ENCODE data around the gene ZNF275. TPM values are rescaled to one million over a fixed set of nuclear protein-coding genes. Genes with fewer than 3 reads are reported as not detected.

ZNF275 gene
- total and polyA plus RNA-seq, 2 donors from 2014 or later: 4.3 to 11.2 TPM

GRCh38 chrX:153400146-153401132 is 66.5 kb downstream of the ZNF275 start:
- intact Hi-C loops (cut with DNase I): no loop called here
- FAIRE-seq: no peak
- Histone ChIP-seq H3K9ac (ENCODE audit: low read length in 3 of 3) (no peak overlapping the region), H3K9me3 (ENCODE audit: control insufficient read depth in 2 of 3, insufficient read depth in 1 of 3, low read length in 3 of 3) (no peaks in the 10 kb centered on the region), H3K27me3 (ENCODE audit: control insufficient read depth, insufficient read depth, low read length) (no peaks in the 10 kb centered on the region), H3K4me1 (ENCODE audit: control insufficient read depth in 2 of 3, insufficient read depth in 2 of 3, low read depth in 1 of 3, low read length in 3 of 3) (no peaks in the 10 kb centered on the region), H3K4me3 (ENCODE audit: low read length in 3 of 3) (no peak overlapping the region), H3K27ac (ENCODE audit: low read depth in 2 of 2, low read length in 2 of 2) (no peak overlapping the region), H3K36me3 (ENCODE audit: control insufficient read depth in 2 of 3, insufficient read depth in 3 of 3, low read length in 3 of 3) (no peaks in the 10 kb centered on the region)
- DNase-seq: peak in 1 of 5 donors; percentile 78
- TF ChIP-seq CTCF (IDR thresholded peaks at IDR 0.05; ENCODE audit: borderline replicate concordance, extremely low read depth, insufficient read depth): peak; percentile 44

GRCh38 chrX:153401133-153401764 is 67.3 kb downstream of the ZNF275 start, which contains the start of gene PNMA6E:
Gene PNMA6E (minus strand): TSS chrX:153401350. CDS start chrX:153398849, 2,501 bp downstream.
- intact Hi-C loops (cut with DNase I): no loop called here
- no peak for DNase-seq
- FAIRE-seq: no peak

More at GRCh38 chrX:153401133-153401764, 67.3 kb downstream of the ZNF275 start, which contains the start of gene PNMA6E:
- no peaks in the 10 kb centered on the region for H3K9me3 ChIP-seq (ENCODE audit: control insufficient read depth in 2 of 3, insufficient read depth in 1 of 3, low read length in 3 of 3)
- H3K9ac ChIP-seq (ENCODE audit: low read length in 3 of 3): no peak within 1 kb of the TSS
- no peaks in the 10 kb centered on the region for H3K36me3 ChIP-seq (ENCODE audit: control insufficient read depth in 2 of 3, insufficient read depth in 3 of 3, low read length in 3 of 3)
- no peak for TF ChIP-seq CTCF (IDR thresholded peaks at IDR 0.05; ENCODE audit: borderline replicate concordance, extremely low read depth, insufficient read depth)
- no peaks in the 10 kb centered on the region for H3K27me3 ChIP-seq (ENCODE audit: control insufficient read depth, insufficient read depth, low read length)
- no peaks in the 10 kb centered on the region for H3K4me1 ChIP-seq (ENCODE audit: control insufficient read depth in 2 of 3, insufficient read depth in 2 of 3, low read depth in 1 of 3, low read length in 3 of 3)
- no peak within 1 kb of the TSS for H3K4me3 ChIP-seq (ENCODE audit: low read length in 3 of 3)
- H3K27ac ChIP-seq (ENCODE audit: low read depth in 2 of 2, low read length in 2 of 2): no peak within 1 kb of the TSS

Other genes with a start within 250 kb of the ZNF275 start
- gene MAGEA1, start 154.9 kb upstream of the ZNF275 start, total RNA-seq: not detected
- not detected for gene MAGEA1, start 154.9 kb upstream of the ZNF275 start, polyA plus RNA-seq (ENCODE audit: insufficient read depth, low read depth, low replicate concordance)
- not detected for gene PNMA6F, start 12.4 kb upstream of the ZNF275 start, total RNA-seq
- not detected for gene PNMA6F, start 12.4 kb upstream of the ZNF275 start, polyA plus RNA-seq (ENCODE audit: insufficient read depth, low read depth, low replicate concordance)
- gene PNMA6E, start 67.2 kb downstream of the ZNF275 start, total RNA-seq: not detected
- gene PNMA6E, start 67.2 kb downstream of the ZNF275 start, polyA plus RNA-seq (ENCODE audit: insufficient read depth, low read depth, low replicate concordance): not detected
- 0.91 TPM for gene ZFP92, start 77.3 kb downstream of the ZNF275 start, total RNA-seq
- 0.47 TPM for gene ZFP92, start 77.3 kb downstream of the ZNF275 start, polyA plus RNA-seq (ENCODE audit: insufficient read depth, low read depth, low replicate concordance)
- 1.4 TPM for gene TREX2, start 111.9 kb downstream of the ZNF275 start, total RNA-seq
- gene TREX2, start 111.9 kb downstream of the ZNF275 start, polyA plus RNA-seq (ENCODE audit: insufficient read depth, low read depth, low replicate concordance): 0.67 TPM
- gene HAUS7, start 136.4 kb downstream of the ZNF275 start, total RNA-seq: 28.1 TPM
- 47.6 TPM for gene HAUS7, start 136.4 kb downstream of the ZNF275 start, polyA plus RNA-seq (ENCODE audit: insufficient read depth, low read depth, low replicate concordance)
- 164 TPM for gene BGN, start 160.8 kb downstream of the ZNF275 start, total RNA-seq
- 288 TPM for gene BGN, start 160.8 kb downstream of the ZNF275 start, polyA plus RNA-seq (ENCODE audit: insufficient read depth, low read depth, low replicate concordance)
- not detected for gene ATP2B3, start 183.5 kb downstream of the ZNF275 start, total RNA-seq
- 0.37 TPM for gene ATP2B3, start 183.5 kb downstream of the ZNF275 start, polyA plus RNA-seq (ENCODE audit: insufficient read depth, low read depth, low replicate concordance)

Data from kidney (tissue), 14 donors.